Right atrium auricular region (tissue), 2 donors: Measurements from ENCODE around the gene CBLB. TPM values are rescaled to one million over a fixed set of nuclear protein-coding genes. Genes with fewer than 3 reads are reported as not detected.

Experiments
- DNase-seq: peaks from one replicate; pipeline ENCODE4 v3.0.0-alpha.2; 2019; ENCODE audit warnings: low spot score
- H3K27ac ChIP-seq, 2 donors: fragments of 200-600 bp; sonication (generic); 1 replicate in 1 of 2; 2 replicates in 1 of 2; pipeline ENCODE4 v1.5.1; 2016 to 2019
- H3K27me3 ChIP-seq, 2 donors: fragments of 200-600 bp; sonication (generic); one replicate each; pipeline versions ENCODE4 v1.5.1 to v1.6.0; 2017 to 2019
- H3K36me3 ChIP-seq: fragments of 200-600 bp; sonication (generic); one replicate; pipeline ENCODE4 v1.5.1; 2016
- H3K4me1 ChIP-seq, 2 donors: fragments of 200-600 bp; sonication (generic); one replicate each; pipeline versions ENCODE4 v1.5.1 to v1.6.0; 2017 to 2019
- H3K4me3 ChIP-seq, 2 donors: fragments of 200-600 bp; sonication (generic); 1 replicate in 1 of 2; 2 replicates in 1 of 2; pipeline ENCODE4 v1.5.1; 2017 to 2019; ENCODE audit warnings: mild to moderate bottlenecking in 1 of 2, moderate library complexity in 1 of 2
- H3K9me3 ChIP-seq, 2 donors: fragments of 200-600 bp; sonication (generic); one replicate each; pipeline ENCODE4 v1.5.1; 2019
- CTCF ChIP-seq, 2 donors: fragments of 200-600 bp; sonication (generic); IDR thresholded peaks; one replicate each; pipeline ENCODE4 v1.5.1; 2019; ENCODE audit warnings: antibody characterized with exemption in 2 of 2
- total RNA-seq, 2 donors: library from RNA; depleted of rRNA; stranded (reverse); fragments of >200 nt; gene quantifications; one replicate each; pipeline ENCODE4 v1.1.0, GENCODE V29; 2016

Gene CBLB
- total RNA-seq, 2 donors from 2014 or later = 24.6 to 27.3 TPM

- peaks cover 0 to 27% of the 10 kb centered on the region in 2 donors for H3K4me1 ChIP-seq
These were observed 96.2 kb downstream of the CBLB start for GRCh38 chr3:105772635-105773034.

DNA sequence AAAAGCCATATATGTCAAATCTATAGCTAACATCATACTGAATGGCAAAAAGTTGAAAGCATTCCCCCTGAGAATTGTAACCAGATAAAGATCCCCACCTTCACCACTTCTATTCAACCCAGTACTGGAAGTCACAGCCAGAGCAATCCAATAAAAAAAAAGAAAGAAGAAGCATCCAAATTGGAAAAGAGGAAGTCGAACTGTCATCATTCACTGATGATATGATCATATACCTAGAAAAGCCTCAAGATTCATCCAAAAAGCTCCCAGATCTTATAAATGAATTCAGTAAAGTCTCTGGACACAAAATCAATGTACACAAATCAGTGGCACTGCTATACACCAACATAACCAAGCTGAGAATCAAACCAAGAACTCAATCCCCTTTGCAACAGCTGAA, 97.4 kb downstream of the CBLB start:
- no peaks in the 10 kb centered on the region for H3K36me3 ChIP-seq

More at GRCh38 chr3:105772635-105773034, 96.2 kb downstream of the CBLB start:
- H3K27ac ChIP-seq = no peak overlapping the region
- H3K27me3 ChIP-seq = no peaks in the 10 kb centered on the region
- no peaks in the 10 kb centered on the region for H3K36me3 ChIP-seq
- no peak overlapping the region for H3K4me3 ChIP-seq
- H3K9me3 ChIP-seq = no peaks in the 10 kb centered on the region
- no peak for DNase-seq
- no peak for TF ChIP-seq CTCF (IDR thresholded peaks at IDR 0.05)

GRCh38 chr3:105770410-105770809, 98.4 kb downstream of the CBLB start:
- no peak for DNase-seq
- H3K4me3 ChIP-seq = no peak overlapping the region
- H3K27ac ChIP-seq = no peak overlapping the region
- H3K36me3 ChIP-seq = no peaks in the 10 kb centered on the region
- no peaks in the 10 kb centered on the region for H3K27me3 ChIP-seq
- peaks cover 0 to 34% of the 10 kb centered on the region in 2 donors for H3K4me1 ChIP-seq
- no peaks in the 10 kb centered on the region for H3K9me3 ChIP-seq
- TF ChIP-seq CTCF (IDR thresholded peaks at IDR 0.05) = no peak

More for the DNA sequence above, 97.4 kb downstream of the CBLB start:
- Histone ChIP-seq H3K27ac (no peak overlapping the region), H3K9me3 (no peaks in the 10 kb centered on the region), H3K27me3 (no peaks in the 10 kb centered on the region), H3K4me3 (no peak overlapping the region), H3K4me1 (peaks cover 0 to 34% of the 10 kb centered on the region in 2 donors)
- DNase-seq = no peak
- no peak for TF ChIP-seq CTCF (IDR thresholded peaks at IDR 0.05)

GRCh38 chr3:105767776-105768175, 101.0 kb downstream of the CBLB start:
- H3K4me3 ChIP-seq = no peak overlapping the region
- H3K4me1 ChIP-seq = peaks cover 0 to 34% of the 10 kb centered on the region in 2 donors
- no peaks in the 10 kb centered on the region for H3K9me3 ChIP-seq

GRCh38 chr3:105767216-105767615, 101.6 kb downstream of the CBLB start:
- Histone ChIP-seq H3K4me1 (peaks cover 0 to 34% of the 10 kb centered on the region in 2 donors), H3K4me3 (no peak overlapping the region)
- TF ChIP-seq CTCF (IDR thresholded peaks at IDR 0.05) = no peak

More at GRCh38 chr3:105767776-105768175, 101.0 kb downstream of the CBLB start:
- H3K27ac ChIP-seq = no peak overlapping the region
- TF ChIP-seq CTCF (IDR thresholded peaks at IDR 0.05) = no peak
- no peaks in the 10 kb centered on the region for H3K27me3 ChIP-seq
- DNase-seq = no peak
- H3K36me3 ChIP-seq = peaks cover 6% of the 10 kb centered on the region

DNA sequence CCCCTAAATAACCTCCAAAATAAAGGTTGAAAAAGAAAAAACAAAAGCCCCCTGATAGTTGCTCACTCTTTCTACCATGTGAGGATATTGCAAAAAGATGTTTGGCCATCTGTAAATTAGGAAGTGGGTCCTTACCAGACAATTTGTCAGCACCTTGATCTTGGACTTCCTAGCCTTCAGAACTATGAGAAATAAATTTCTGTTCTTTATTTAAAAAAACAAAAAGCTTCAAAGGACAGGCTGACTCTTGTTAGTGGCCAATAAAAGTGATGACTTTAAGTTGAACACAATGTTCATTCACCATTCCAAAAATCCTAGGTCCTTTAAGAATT, 103.5 kb downstream of the CBLB start:
- H3K4me1 ChIP-seq = peaks cover 0 to 30% of the 10 kb centered on the region in 2 donors
- H3K9me3 ChIP-seq = peaks cover 0 to 10% of the 10 kb centered on the region in 2 donors
- DNase-seq = no peak
- TF ChIP-seq CTCF (IDR thresholded peaks at IDR 0.05) = no peak
- no peak overlapping the region for H3K4me3 ChIP-seq
- no peak overlapping the region for H3K27ac ChIP-seq
- peaks cover 18% of the 10 kb centered on the region for H3K36me3 ChIP-seq
- H3K27me3 ChIP-seq = no peaks in the 10 kb centered on the region

More at GRCh38 chr3:105767216-105767615, 101.6 kb downstream of the CBLB start:
- Histone ChIP-seq H3K9me3 (peaks cover 0 to 5% of the 10 kb centered on the region in 2 donors), H3K27me3 (no peaks in the 10 kb centered on the region), H3K27ac (no peak overlapping the region), H3K36me3 (peaks cover 9% of the 10 kb centered on the region)
- no peak for DNase-seq
